Ramos (cell line): Measurements from ENCODE around the gene NINL.
"Not testable (repeated sequence)": the region's sequence is repeated elsewhere in the genome, so short reads cannot be mapped to it uniquely, and the experiment has no call there.

ENCODE experiments used
- in situ Hi-C: fragments of 300-500 bp; cut with MboI; formaldehyde crosslinking; loops from one replicate; pipeline ENCODE4 v1.14.3; 2022; ENCODE audit warnings: low sequenced_read_pairs; ENCODE audit not compliant: unreplicated experiment

Gene NINL

DNA sequence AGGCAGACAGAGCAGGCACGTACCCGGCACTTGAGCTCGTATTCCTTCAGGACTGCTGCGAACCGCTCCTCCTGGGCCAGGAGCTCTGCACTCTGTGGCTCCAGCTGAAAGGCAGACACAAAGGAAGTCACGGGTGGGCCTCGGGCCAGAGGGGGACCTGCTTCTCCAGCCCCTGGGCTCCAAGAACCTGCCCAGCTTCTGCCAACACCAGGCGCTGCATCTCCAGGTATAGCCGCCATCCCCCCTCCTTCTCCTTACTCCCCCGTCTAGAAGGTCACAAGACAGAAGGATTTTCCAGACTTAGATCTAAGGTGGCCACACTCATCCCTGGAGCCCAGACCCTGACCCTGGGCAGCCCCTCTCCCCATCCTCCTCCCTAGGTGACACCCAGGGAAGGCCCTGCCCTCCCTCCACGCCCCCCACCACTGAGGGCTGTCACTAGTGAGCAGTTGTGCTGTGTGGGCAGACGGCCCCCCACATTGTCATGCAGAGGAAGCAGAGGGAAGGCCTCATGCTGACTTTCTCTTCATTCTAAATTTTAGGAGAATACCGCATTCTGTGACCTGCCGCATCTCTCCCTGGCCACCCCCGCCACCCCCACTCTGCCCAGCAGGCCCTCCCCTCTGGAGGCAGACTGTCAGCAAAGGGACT lies 96.0 kb downstream of the NINL start:
- in situ Hi-C loops: no loop called here

- in situ Hi-C loops: no loop called here
Measured at GRCh38 chr20:25487975-25488374, 97.4 kb downstream of the NINL start.

DNA sequence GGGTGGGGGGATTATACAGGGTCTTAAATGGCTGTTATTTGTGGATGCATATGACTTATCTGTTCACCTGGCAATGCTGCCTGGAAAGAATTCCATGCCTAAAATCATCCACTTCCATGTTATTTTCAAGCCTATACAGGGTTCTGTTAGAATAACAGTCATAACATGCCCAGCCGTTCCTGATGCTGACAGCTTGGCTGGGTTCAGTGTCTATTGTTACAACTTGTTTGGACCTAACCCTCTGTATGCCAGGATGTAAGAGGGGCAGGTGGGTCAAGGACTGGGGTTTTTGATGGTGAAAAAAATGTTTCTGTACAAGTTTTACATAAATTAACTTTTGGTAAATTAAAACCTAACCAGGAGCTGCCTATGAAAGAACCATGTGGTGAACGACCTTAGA lies 98.0 kb downstream of the NINL start:
- in situ Hi-C loops: no loop called here

DNA sequence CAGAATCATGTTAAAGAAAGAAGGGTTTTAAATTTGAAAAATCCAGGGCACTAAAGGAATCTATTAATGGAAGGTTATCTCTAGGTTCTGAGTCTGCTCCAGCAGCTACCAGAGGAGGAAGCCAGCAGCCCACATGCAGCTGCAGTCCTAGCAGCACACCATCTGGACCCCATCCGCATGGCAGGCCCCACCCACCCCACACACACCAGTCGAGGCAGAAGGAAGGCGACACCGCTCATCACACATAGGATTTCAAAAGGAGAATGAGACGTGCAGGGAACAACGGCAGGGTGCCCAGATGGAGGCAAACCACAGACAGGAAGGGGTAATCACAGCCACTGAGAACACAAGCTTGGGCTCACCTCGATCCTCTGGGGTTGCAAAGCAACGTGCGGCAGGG lies 99.0 kb downstream of the NINL start:
- in situ Hi-C loops: no loop called here

DNA sequence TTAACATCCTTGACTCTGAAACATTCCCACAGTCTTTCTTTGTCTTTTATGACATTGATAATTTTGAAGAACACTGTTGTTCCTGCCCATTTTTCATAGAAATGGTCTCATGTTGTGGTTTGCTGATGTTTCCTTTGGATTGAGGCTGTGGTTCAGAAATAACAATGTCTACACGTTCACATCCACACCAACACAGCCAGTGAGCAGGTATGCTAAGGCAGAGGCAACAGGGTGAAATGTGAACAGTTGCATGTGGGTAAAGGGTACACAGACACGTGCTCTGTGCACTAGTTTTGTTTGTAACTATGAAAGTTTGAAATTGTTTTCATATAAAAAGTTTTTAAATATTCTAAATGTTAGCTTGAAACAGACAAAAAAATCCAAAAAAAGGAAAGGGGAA lies 99.5 kb downstream of the NINL start:
- in situ Hi-C loops: no loop called here

DNA sequence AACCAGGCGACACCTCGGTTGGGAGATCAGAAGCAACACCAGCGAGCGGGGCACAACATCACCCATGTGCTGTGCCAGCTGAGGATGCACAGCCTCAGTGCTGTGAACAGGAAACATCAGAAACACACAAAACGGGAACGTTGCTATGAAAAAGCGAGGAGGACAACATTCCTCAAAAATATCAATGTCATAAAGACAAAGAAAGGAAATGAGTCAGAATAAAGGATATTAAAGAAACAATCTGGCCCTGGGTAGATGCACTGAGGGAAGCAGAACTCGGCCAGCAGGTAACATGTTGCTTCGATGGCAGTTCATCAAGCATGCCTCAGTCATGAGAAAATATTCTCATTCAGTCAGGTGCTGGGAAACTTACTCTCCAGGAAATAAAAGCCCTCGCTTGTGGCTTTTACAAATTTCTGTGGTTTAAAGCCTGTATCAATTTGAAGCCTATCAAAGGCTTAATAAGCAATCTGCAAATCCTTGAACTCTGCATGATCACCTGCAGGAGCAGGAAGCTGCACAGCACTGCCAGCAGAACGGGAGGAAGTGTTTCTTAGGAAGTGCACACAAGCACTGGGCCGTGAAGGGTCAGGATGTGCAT lies 100.3 kb downstream of the NINL start:
- in situ Hi-C loops: no loop called here

DNA sequence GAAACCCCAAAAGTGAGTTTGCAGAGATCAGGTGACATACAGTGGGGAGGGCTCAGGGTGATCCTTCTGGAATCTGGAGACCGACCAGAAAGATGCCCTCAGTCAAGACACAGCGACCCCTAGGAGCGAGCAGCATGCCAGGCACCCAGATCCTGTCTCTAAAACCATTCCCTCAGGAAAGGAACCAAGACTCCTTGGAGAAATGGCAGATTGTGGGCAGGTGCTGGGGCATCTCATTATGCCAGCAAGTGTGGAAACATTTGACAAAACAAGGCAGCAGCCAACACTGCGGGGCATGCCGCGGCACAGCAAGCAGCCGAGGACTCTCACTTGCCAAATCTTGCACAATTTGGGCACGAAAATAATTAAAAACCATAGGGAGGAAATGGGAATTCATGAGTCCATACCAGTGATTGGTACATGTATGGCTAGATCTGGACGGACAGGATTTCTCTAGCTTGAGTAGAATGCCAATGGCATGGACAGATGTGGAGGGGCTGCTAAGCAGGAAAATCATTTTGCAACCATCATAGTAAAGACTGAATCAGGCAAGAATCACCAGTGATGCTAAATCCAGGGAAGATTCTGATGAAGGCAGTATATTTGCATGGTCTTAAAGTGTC lies 101.0 kb downstream of the NINL start:
- in situ Hi-C loops: no loop called here

- in situ Hi-C loops: no loop called here
Measured at GRCh38 chr20:25483431-25484132, 101.7 kb downstream of the NINL start.

- in situ Hi-C loops: no loop called here
Measured at GRCh38 chr20:25481918-25482253, 103.4 kb downstream of the NINL start.

GRCh38 chr20:25481235-25481917 lies 104.0 kb downstream of the NINL start:
- in situ Hi-C loops: no loop called here

- in situ Hi-C loops: no loop called here
Measured at GRCh38 chr20:25480797-25481196, 104.5 kb downstream of the NINL start.

GRCh38 chr20:25480156-25480555 lies 105.2 kb downstream of the NINL start:
- in situ Hi-C loops: no loop called here

DNA sequence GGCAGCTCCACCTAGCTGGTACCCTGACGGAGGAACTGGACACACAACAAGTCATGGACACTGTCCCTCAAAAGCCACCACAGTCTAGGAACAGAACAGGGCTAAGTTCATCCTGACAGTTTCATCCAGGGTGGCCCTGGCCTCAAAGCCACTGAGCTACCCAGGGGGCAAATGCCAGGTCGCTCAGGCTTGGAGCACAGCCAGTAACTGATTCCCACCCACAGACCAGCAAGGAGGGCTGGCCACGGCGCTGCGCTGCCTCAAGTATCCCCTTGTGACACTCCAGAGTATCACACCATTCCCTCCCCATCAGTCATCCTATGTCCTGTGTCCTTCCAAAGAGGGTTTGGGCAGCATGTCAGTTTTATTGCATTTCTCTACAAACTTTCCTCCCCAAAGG lies 105.7 kb downstream of the NINL start:
- in situ Hi-C loops: no loop called here

DNA sequence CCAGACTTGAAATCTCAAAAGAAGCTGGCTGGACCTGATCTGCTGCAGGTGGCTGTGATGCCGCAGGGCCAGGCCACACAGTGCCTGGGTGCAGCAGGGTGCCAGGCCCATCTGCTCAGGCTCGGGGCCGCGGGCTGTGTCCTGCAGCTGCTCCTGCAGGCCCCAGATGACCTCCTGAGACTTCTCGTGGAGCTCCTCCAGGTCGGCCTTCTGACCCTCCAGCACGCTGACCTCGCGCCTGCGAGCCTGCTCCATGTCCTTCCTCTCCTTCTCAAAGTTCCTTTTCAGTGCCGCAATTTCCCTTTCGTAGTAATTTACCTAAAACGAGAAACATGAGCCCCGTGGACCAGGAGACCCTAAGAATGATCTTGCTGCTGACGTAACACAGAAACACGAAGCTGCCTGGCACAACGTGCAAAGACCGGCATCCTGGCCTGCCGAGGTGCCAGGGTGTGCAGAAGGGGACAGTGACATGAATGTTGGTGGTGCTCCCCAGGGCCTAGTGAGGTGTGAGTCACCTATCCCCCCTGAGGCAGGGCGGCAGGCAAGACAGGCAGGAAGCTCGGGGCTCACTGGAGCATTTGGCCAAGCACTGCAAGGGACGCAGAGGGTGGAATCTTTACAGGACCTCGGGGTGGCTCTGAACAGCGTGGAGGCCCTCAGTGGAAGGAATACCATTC lies 106.3 kb downstream of the NINL start:
- in situ Hi-C loops: no loop called here

GRCh38 chr20:25477014-25477882 lies 108.1 kb downstream of the NINL start:
- in situ Hi-C loops: no loop called here

- in situ Hi-C loops: no loop called here
Measured at GRCh38 chr20:25476106-25477013, 109.0 kb downstream of the NINL start.

- in situ Hi-C loops: not testable (repeated sequence)
Measured at GRCh38 chr20:25473297-25473696, 112.0 kb downstream of the NINL start.

DNA sequence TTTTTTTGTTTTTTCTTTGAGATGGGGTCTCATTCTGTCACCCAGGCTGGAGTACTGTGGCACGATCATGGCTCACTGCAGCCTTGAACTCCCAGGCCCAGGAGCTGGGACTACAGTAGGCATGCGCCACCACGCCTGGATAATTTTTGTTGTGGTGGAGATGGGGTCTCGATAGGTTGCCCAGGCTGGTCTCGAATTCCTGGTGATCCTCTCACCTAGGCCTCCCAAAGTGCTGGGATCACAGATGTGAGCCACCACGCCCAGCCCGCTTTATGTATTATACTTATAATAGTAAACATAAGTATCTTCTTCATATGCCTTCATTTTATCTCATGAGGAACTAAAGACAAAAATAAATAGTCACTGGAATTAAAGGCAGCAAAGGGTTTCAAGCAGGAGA lies 114.3 kb downstream of the NINL start:
- in situ Hi-C loops: no loop called here
